HG03103 (cell line): ENCODE results near the gene CDH20.
"Not testable (repeated sequence)": the region's sequence is repeated elsewhere in the genome, so short reads cannot be mapped to it uniquely, and the experiment has no call there.

Experiments
- ATAC-seq: cut with Tn5 transposase; IDR thresholded peaks from one replicate; pipeline ENCODE4 v1.9.1; 2021; ENCODE audit warnings: low read depth; ENCODE audit not compliant: unreplicated experiment

The CDH20 gene

DNA sequence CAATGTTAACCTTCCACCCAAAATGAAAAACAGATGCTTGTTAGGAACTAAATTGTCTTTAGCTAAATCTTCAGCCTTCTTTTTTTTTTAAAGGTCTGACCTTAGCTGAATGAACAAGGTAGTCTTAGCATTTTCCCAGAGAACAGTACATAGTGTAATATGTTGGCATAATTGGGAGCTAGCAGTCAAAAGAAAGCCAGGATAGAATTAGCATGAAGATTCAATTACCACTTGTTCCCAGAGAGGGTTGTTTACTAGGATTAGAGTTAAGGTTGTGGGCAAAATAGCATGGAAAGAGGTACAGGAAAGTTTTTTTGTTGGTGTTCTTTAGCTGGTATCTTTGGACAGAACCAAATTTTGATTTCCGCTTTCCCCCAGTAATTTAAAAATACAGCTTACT lies 6.9 kb downstream of the CDH20 start:
- ATAC-seq, result no peak

DNA sequence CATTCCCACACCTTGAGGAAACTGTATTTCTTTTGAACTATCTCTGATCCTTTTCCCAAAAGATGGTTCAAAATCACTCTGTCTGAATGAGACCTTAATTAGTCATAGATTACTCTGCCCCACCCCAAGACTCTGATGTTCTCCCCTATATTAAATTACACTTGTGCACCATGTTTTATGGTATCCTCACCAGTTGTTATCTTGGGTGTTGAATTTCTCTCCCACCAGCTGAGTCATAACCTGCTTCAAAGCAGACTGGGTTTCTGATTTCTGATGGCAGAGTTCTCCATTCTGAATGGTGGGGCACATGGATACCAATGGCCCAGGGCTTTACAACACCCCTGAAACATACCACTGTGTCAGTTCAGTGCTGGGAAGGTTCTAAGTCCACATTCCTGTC lies 15.0 kb downstream of the CDH20 start:
- no peak for ATAC-seq

DNA sequence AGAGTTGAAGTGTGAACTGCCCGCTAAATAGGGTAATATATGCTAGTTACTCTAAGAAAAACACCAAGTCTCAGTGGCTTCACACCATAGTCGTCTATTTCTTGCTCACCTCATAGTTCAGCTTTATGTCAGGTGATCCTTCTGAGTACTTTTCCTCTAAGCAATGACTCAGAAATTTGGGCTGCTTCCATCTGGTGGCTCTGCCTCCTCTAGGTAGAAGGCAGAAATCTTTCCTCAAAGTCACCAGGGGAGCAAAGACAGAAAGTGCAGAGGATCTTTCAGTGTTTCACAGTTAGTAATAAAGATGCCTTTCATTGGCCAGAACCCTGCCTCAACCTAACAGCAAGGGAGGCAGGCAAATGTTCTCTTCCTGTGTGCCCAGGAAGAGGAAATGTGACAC lies 17.3 kb downstream of the CDH20 start:
- ATAC-seq, result no peak

DNA sequence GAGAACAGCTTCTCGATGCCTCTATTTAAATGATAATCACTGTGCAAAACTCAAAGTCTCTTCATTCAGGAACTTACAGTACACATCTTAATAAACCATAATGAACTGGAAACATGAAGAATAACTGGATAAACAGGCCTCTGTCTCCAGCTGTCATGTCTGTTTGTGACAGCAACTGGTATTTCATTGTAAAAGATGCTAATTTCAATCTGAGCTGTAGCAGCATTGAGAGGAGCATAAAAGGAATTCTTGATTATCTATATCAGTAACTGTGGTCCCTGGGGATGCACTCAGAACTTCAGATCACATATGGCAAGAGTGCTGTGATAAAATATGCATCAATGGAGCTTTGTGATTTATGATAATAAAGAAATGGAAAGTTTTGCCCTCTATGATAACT lies 18.8 kb downstream of the CDH20 start:
- no peak for ATAC-seq

DNA sequence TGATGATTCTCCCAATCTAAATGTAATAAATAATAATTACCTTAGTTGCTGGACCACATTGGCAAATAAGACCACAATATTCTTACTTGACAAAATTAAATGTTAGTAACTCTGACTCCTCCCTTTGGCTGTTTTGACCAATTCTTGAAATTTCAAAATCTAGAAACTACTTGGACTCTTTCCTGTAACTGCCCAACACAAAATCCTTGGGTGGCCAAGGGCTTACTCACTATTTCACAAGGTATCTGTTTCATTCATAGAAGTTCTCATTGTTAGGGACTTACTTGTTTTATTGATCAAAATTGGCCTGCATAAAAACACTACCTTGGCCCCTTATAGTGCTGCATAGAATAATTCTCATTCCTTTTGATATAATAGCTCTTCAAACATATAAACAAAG lies 19.4 kb downstream of the CDH20 start:
- ATAC-seq, result no peak

DNA sequence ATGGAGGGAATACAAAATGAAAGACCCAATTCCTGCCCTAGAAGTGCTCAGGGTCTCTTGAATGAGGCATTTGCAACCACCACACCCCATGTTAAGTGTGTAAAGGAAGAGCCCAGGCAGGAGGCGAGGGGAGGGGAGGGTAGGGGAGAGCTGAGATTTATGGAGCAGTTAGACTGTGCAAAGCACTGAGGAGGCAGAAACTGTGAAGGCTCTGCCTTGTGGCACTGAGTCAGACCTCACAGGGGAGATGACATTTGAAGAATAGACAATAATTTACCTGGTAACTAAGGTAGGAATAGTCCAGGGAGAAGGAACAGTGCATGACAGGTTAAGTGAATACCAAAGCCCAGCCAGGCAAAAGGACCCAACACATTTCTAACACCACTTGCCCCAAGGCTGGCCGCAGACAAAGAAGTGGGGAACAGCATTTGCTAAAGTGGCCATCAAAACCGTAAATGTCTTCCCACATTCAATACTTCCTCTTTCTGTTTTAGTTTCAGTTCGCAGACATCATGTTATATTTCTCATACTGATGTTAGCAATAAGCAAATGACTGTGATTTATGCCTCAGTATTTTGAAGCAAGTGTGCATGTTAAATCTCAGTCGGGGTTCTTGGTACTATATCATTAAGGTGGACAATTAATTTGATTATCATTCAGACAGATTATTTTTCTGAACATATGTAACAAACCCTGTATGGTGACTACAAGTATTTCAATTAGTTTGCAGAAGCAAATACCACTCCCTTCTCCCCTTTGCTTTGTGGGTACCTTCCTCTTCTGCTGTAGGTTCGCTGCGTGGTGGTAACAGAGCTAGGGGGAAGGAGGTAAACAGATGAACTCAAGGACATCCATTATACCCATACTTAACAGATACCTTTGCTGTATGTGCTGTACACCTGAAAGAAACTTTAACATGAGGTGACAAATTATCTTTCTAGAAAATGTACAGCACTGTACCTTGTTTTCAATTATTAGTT lies 27.5 kb downstream of the CDH20 start:
- ATAC-seq, result peak; percentile 94

DNA sequence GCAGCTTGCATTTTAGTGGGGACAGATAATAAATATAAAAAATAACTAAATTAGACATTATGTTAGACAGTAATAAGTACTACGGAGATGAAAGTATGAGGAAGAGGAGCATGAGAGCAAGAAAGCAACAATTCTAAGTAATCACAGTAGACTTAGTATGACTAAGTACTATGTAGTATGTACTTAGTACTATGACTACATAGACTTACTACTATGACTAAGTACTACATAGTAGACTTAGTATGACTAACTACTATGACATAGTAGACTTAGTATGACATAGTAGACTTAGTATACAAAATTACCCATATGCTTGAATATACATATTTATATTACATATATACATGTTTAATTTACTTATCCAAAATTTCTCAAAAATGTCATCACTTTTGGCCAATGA lies 29.3 kb downstream of the CDH20 start:
- no peak for ATAC-seq

DNA sequence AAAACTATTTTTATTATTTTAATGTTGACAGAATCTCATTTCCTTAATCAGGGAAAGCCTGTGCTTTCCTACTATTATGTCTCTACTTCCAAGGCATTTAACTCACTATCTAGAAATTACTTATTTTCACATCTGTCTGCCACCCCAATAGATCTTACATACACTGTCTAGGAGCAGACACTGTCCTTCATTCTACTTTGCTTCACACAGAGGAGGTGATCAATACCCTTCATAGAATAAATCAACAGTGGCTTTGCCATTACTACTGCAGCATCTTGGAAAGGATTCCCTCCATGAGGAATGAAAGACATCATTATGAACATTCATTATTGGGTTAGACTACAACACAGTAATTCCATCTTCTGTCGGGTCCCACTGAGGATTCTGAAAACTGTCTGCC lies 31.7 kb downstream of the CDH20 start:
- no peak for ATAC-seq

DNA sequence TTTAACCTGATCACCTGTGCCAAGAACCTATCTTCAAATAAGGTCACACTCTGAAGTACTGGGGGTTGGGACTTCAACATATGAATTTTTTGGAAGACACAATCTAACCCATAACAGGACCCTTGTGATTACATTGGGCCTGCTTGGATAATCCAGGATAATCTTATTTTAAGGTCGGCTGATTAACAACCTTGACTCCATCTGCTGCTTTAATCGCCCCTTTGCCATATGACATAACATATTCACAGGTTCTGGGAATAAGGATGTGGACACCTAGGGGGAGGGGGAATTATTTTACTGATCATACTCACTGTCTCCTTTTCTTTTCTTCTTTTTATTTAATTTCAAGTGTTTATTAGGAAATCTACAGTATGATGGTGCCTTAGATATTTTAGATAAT lies 34.8 kb downstream of the CDH20 start:
- ATAC-seq, result no peak

DNA sequence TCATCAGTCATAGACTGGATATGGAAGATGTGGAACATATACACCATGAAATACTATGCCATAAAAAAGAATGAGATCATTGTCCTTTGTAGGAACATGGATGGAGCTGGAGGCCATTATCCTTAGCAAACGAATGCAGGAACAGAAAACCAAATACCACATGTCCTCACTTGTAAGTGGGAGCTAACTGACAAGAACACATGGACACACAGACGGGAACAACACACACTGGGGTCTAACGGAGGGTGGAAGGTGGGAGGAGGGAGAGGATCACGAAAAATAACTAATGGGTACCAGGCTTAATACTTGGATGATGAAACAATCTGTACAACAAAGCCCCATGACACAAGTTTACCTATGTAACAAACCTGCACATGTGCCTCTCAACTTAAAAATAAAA lies 36.4 kb downstream of the CDH20 start:
- ATAC-seq, result not testable (repeated sequence)

DNA sequence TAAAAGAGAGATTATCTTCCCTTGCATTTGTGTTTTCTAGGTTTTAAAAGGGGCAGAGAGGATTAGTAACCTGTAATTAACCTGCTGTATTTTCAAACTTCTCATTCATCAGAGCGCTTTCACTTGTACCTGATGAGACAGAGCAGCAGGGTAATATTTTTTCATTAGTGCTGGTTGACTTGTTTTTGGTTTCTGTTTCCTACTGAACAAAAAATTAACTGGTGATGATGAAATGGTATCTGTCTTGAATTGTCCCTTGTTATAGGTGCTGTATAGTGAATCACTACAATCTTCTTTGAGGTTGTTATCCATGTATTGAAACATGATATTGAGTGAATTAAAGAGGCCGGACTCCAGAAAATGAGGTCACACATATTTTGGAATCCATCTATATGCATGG lies 37.9 kb downstream of the CDH20 start:
- no peak for ATAC-seq

DNA sequence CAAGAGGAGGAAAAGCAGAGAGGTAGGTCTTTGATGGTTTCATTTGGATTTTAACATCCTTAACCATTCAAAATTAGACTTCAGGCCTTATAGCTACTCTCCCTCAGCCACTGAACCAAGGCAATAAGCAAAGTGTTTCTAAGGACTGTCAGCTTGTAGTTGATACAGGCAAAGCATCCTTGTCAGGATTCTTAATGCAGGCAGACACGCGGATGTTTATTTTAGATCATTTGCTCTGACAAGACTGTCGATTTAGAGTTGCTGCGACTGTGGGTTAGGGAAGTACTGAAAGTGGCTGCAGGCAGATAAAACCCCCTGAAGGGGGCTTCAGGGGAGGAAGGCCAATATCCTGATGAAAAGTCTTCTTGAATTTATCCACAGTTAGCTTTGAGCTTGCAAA lies 46.6 kb downstream of the CDH20 start:
- ATAC-seq, result no peak

DNA sequence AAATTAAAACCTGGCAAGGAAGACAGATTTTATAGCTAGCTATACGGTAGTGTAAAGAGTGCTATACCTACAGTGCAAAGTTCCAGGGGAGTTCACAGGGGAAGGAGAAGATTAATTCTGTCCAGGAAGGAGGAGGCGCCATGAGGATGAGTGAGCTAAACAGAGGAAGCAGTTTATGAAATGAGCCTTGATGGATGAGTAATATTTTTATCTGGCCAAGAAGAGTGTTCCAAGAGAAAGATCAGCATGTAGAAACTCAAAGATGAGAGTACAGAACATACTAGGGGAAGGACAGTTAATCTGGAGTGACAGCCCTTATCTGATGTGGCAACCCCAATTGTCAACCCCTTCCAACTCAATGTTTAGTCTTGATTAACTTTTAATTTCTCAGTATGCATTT lies 54.8 kb downstream of the CDH20 start:
- ATAC-seq, result no peak

DNA sequence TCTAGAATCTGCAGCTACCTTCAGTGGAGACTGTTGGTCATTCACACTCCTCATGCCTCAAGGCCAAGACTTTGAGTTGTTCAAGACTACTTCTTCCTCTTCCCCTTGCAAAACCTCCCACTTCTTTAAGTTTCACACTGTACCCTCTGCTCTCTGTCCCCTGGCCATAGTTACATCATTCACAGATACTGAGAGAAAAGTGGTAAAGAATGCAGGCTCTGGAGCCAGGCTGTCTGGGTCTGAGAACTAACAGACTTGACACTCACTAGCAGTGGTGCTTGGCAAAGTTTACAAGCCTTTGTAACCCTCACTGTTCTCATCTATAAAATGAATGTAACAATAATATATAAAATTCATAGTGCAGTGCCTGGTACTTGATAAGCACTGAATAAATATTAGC lies 61.8 kb downstream of the CDH20 start:
- no peak for ATAC-seq

DNA sequence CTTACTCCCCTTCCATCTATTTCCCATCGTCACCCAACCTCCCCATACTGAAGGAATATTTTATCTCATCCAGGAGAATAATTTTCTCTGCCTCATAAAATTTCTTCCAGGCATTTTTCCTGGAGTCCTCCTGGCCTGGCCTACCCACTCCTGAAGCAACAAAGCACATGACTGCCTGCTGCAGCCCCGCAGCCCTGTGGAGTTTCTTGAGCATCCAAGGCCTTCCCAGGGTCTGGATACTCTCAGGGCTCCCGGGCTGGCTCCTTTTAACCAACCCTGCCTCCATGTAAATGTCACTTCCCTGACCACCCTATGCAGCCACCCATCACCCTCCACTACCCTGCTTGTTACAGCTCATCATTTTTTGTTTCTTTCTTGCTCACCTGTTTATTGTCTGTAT lies 64.0 kb downstream of the CDH20 start:
- no peak for ATAC-seq

DNA sequence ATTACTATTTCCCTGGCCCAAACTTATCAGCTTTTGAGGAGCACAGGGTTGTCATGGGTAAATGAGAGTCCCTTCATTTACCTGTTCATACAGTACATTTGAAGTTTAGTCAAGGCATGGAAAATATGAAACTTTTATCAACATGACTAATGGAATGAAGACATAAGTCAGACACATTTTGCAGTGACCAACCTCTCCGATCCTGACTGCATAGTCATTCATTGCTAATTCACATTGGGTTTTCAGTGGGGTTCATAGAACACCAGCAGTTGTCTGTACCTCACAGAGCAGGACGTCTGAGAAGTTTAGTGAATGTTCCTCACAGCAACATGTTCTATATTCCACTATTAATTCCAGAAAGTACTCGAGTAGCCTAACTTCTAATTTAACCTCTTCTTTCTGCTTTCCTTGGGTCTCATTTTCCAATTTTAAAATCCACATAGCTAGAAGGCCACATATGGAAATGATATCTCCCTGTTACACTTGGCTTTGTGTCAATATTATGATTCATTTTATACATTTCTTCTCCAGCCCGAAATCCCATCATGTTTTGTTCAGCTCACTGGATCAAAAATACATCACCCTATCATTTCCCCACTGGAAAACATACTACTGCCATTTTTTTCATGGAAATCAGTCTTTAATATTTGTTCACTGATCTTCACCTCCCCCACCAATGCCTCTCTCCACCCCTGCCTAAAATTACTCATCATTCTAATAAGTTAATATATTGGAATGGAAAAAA lies 65.9 kb downstream of the CDH20 start:
- ATAC-seq, result no peak

DNA sequence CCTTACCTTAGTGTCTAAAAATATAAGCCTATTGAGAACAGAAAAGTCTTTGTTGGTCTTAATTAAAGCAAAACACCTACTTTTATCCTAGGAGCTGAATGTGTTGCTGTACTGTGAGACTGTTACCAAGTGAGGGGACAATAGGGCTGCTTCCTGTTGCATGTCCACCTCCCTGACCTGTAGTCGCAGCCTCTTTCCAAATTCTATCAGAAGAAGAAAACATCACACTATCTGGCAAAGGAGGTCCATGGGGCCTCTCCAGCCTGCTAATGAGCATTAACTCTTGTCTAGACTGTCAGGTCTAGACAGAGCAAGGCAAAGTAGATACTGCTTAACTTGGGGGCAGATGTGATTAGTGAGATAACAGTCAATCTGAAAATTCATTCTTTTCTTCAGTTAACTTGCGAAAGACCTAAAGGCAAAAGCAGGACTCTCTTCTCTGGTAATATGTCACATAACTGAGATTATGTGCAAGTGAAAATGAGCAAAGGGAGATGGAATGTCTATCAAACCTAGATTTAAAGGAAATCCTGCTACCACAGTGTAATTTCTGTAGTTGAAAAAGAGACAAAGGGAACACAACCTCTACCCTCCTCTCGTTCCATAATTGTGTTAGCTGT lies 66.9 kb downstream of the CDH20 start:
- ATAC-seq, result no peak

DNA sequence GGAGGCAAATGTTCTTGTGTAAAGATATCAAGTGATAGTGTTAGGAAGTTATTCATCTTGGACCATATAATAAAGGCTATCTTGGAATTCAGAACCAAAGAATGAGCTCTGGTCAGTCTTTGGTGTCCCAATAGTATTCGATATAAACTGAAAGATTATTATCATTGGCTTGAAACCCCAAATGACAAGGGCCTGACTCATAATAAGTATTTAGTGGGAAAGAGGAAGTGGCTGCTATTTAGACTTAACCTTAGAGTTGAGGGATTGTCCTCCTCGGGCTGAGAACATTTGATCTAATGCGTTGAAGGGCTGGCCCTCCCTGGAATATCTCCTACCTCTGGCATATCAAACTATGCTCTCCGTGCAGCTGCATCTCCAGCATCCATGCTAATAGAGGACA lies 67.5 kb downstream of the CDH20 start:
- ATAC-seq, result no peak

DNA sequence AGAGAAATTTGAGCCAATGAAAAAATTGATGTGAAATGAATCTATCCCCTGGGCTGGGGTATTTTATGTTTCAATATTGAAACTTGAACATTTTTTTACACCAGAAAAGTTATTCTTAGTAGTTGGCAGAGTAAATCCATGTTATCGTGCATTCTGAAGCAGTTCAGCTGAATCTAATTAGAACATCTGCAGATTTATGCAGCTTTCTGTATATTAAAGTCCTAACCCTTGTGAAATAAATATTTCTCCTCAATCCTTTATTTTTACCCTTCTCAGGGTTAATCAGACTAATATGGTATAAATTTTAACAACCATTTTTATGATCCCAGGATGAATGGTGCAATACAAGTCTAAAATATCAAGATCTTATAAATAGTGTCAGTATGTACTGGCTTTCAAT lies 69.5 kb downstream of the CDH20 start:
- ATAC-seq, result no peak

DNA sequence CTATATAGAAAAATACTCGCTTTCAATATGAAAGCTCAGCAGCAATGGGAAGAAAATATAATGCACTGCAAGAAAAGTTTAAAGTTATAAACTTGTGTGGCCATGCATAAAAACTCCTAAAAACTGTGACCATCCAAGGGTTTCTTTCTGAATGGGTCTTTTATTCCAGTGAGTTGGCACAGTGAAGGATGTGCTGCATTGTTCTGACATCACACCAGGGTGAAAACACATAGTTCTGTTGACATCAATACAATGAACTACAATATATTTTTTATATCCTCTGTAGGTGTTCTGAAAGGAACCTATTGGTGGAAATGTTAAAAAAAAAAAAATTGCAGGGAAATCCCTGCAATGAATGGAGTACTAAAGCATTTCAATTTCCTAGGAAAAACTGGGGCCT lies 80.2 kb downstream of the CDH20 start:
- ATAC-seq, result no peak

DNA sequence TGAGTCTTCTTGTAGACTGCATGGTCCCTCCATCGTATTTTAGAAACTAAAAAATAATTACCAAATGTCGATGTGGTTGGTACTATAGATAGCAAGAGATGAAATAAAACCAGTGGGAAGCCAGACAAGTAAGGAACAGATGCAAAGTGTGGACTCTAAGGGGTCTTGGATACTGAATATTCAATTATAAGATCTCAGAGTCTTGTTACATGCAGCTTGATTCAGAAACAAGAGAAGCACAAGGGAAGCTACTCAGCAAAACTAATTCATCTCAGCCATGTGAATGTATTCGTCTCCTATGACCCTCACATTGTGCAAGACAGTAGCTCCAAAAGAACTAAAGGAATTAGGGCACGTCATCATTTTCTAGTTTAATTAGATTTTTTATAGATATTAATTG lies 80.9 kb downstream of the CDH20 start:
- no peak for ATAC-seq
